Pancreas (tissue), 10 donors: ENCODE measurements around the gene METTL21C. TPM values are rescaled to one million over a fixed set of nuclear protein-coding genes. Genes with fewer than 3 reads are reported as not detected.

Experiments
- ATAC-seq, 4 donors: fragments of 200-7000 bp; cut with Tn5 transposase; one replicate each; pipeline versions ENCODE4 v1.8.0 to v1.9.1; 2020; ENCODE audit warnings: mild to moderate bottlenecking in 4 of 4, moderate library complexity in 4 of 4
- DNase-seq, 6 donors: peaks; one replicate each; pipeline ENCODE4 v3.0.0-alpha.2; 2020
- FAIRE-seq: peaks from 2 replicates; lab custom pipeline; 2012; peaks lifted over from hg19 to GRCh38; lab: Jason Lieb, UNC
- H3K27ac ChIP-seq, 4 donors: fragments of 200-600 bp; sonication (generic); 1 replicate in 3 of 4; 2 replicates in 1 of 4; pipeline versions ENCODE4 v1.5.0 to v1.8.0; 2020
- H3K27me3 ChIP-seq, 4 donors: fragments of 200-600 bp; one replicate each; pipeline ENCODE4 v1.8.0; 2021
- H3K36me3 ChIP-seq, 3 donors: fragments of 200-600 bp; sonication (generic) in 1 of 3; one replicate each; pipeline versions ENCODE4 v1.5.0 to v1.8.0; 2020 to 2021
- H3K4me1 ChIP-seq, 3 donors: fragments of 200-600 bp; one replicate each; pipeline ENCODE4 v1.8.0; 2021
- H3K4me3 ChIP-seq, 4 donors: fragments of 200-600 bp; sonication (generic) in 2 of 4; one replicate each; pipeline versions ENCODE4 v1.5.0 to v1.8.0; 2020 to 2021
- H3K9me3 ChIP-seq, 4 donors: fragments of 200-600 bp; one replicate each; pipeline ENCODE4 v1.8.0; 2021
- CTCF ChIP-seq, 4 donors: fragments of 200-600 bp; sonication (generic) in 3 of 4; IDR thresholded peaks; one replicate each; pipeline versions ENCODE4 v1.5.0 to v1.8.0; 2021; ENCODE audit warnings: antibody characterized with exemption in 4 of 4
- WGBS, 2 donors: extraction: QIAGEN DNeasy Blood & Tissue Kit; methylation state at CpG; one replicate each; pipeline ENCODE4 v1.1.7; 2013; 5-methylcytosine and 5-hydroxymethylcytosine counted together
- intact Hi-C, 3 donors: fragments of 100-400 bp; cut with DNase I; formaldehyde crosslinking; loops; one replicate each; pipeline versions ENCODE4 v1.11.1 to v1.14.2; 2022
- polyA plus RNA-seq, 2 donors: library from polyadenylated mRNA; stranded (reverse); fragments of 200-250 nt; gene quantifications; one replicate each; pipeline ENCODE4 v1.2.3, GENCODE V29; 2013
- total RNA-seq, 6 donors: library from RNA; stranded (reverse); fragmentation: NEBNext Ultra II Directional in 4 of 6; extraction: Animal tissue kit (Norgen Biotek cat#: 25700) in 4 of 6; gene quantifications; one replicate each; pipeline versions ENCODE4 v1.2.1 to v1.2.4, GENCODE V29; 2021 to 2023
- donor health status: healthy with polysubstance abuse.
- donor health status: DM: no; HTN: no; CAD: no; lungs with moderate emphysema.
- donor health status: DM: no; HTN: no; CAD: no.
- donor health status: control.
- donor health status: control.
- donor health status: Bipolar disorder and iron deficiency.
- donor health status: DM: yes; HTN: yes; CAD: no.
- donor health status: DM: no; HTN: no; CAD: no.
- donor health status: DM: no; HTN: no; CAD: no.
- donor health status: DM: yes; HTN: yes; CAD: no.

METTL21C gene
- total and polyA plus RNA-seq, 8 donors = not detected

DNA sequence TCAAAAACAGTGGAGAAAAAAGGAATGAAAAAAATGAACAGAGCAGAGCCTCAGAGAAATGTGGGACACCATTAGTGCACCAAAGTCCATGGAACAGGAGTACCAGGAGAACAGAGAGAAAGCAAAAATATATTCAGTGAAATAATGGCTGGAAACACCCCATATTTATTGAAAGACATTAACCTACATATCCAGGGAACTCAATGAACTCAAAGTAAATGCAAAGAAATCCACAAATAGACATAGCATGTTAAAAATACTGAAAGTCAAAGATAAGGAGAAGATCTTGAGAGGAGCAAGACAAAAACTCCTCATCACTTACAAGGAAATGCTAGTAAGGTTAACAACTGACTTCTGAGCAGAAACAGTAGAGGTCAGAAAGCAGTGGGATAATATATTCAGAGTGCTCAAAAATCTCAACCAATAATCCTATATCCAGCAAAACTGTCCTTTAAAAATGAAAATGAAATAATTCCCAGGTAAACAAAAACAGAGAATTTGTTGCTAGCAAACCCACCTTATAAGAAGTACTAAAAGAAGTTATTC, 35.6 kb downstream of the METTL21C start:
- no peak for TF ChIP-seq CTCF (IDR thresholded peaks at IDR 0.05)
- H3K36me3 ChIP-seq = peaks cover 0 to 15% (median 0%) of the 10 kb centered on the region in 3 donors
- no peak for FAIRE-seq
- H3K4me1 ChIP-seq = no peaks in the 10 kb centered on the region
- no peak overlapping the region for H3K4me3 ChIP-seq
- H3K27ac ChIP-seq = no peak overlapping the region
- no peaks in the 10 kb centered on the region for H3K27me3 ChIP-seq
- intact Hi-C loops = no loop called here
- no peak for ATAC-seq
- DNase-seq = no peak
- H3K9me3 ChIP-seq = no peaks in the 10 kb centered on the region

DNA sequence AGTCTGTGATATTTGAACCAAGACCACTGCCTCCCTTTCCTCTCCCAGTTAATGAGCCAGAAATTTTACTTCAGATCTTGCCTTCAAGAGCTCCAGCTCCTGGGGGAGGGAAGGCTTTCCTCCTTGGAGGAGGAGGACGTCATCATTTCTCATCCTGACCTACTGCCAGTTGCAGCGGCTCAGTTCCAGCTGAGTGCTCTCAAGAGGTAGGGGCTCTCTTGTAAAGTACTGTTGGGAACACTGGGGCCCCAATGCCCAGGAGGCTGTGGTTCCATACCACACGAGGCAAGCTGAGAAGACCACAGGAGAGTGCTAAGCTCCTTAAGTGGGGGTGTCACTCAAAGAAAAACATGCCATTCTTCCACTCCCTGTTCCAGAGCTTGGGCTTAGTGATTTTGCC, 36.2 kb downstream of the METTL21C start:
- Histone ChIP-seq H3K9me3 (no peaks in the 10 kb centered on the region), H3K27me3 (no peaks in the 10 kb centered on the region), H3K36me3 (peaks cover 0 to 12% (median 0%) of the 10 kb centered on the region in 3 donors), H3K4me1 (no peaks in the 10 kb centered on the region), H3K4me3 (no peak overlapping the region), H3K27ac (no peak overlapping the region)
- DNase-seq = no peak
- intact Hi-C loops = no loop called here
- no peak for FAIRE-seq
- no peak for ATAC-seq
- no peak for TF ChIP-seq CTCF (IDR thresholded peaks at IDR 0.05)
- 92 to 97% methylated on average over 3 of the region's 3 CpGs for WGBS, 2 donors

DNA sequence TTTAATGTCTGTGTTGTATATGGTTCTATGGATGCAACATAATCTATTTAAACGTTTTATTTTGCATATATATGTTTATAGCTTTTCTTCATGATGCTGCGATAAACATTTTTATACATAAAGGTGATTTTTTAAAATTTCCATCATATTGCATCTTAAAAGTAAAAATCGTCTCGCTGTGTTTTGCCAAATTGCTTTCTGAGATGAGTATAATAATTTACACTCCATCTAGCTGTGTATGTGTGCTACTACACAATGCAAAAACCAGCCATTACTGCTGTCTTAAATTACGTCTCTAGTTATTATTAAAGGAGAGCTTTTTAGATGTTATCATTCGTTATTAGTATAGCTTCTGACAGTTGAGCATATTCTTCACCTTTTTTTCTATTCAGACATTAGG, 37.2 kb downstream of the METTL21C start:
- no peak for TF ChIP-seq CTCF (IDR thresholded peaks at IDR 0.05)
- no peak overlapping the region for H3K4me3 ChIP-seq
- no peaks in the 10 kb centered on the region for H3K9me3 ChIP-seq
- no peaks in the 10 kb centered on the region for H3K27me3 ChIP-seq
- ATAC-seq = no peak
- H3K36me3 ChIP-seq = peaks cover 0 to 12% (median 4%) of the 10 kb centered on the region in 3 donors
- FAIRE-seq = no peak
- DNase-seq = no peak
- intact Hi-C loops = no loop called here
- H3K4me1 ChIP-seq = no peaks in the 10 kb centered on the region
- no peak overlapping the region for H3K27ac ChIP-seq
- 67 to 83% methylated on average over 6 of the region's 6 CpGs for WGBS, 2 donors

DNA sequence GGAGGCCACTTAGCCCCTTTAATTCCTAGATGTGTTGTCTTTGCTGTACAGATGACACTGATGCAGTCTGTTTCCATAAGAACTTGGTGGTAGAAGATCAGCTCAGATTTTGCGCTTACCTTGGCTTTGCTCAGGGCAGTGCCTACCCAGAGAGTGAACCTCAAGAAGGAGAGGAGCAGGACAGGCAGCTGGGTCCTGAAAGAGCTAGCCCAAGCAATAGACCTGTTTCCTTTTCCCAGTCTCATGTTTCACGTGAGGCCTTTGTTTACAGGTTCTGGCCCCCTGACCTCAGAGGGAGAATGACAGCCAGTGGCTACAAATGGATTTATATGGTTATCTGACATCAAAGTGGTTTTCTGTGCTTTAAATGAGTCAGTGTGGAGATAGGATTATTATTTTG, 40.1 kb downstream of the METTL21C start:
- no peaks in the 10 kb centered on the region for H3K4me1 ChIP-seq
- no peak overlapping the region for H3K4me3 ChIP-seq
- H3K36me3 ChIP-seq = peaks cover 0 to 18% (median 4%) of the 10 kb centered on the region in 3 donors
- H3K27me3 ChIP-seq = no peaks in the 10 kb centered on the region
- H3K9me3 ChIP-seq = no peaks in the 10 kb centered on the region
- FAIRE-seq (no peak), ATAC-seq (no peak), DNase-seq (no peak)
- WGBS, 2 donors = 44 to 60% methylated on average over 2 of the region's 2 CpGs
- intact Hi-C loops = no loop called here
- TF ChIP-seq CTCF (IDR thresholded peaks at IDR 0.05) = no peak
- H3K27ac ChIP-seq = no peak overlapping the region

DNA sequence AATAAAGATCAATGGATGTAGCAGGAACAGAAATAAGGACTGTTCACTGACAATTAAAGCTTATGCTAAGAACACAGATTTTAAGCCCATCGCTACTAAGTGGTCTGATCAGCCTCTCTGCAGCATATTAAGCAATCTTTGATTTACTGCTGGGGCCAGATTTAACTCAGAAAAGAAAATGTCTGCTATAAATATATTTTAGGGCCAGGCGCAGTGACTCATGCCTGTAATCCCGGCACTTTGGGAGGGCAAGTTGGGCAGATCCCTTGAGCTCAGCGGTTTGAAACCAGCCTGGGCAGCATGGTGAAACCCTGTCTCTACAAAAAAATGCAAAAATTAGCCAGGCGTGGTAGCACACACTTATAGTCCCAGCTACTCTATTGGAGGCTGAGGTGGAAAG, 43.0 kb downstream of the METTL21C start:
- intact Hi-C loops = no loop called here
- H3K4me1 ChIP-seq = no peaks in the 10 kb centered on the region
- WGBS, 2 donors = 91 to 93% methylated on average over 5 of the region's 5 CpGs
- ATAC-seq (no peak), FAIRE-seq (no peak), DNase-seq (no peak)
- H3K27me3 ChIP-seq = no peaks in the 10 kb centered on the region
- H3K36me3 ChIP-seq = peaks cover 0 to 24% (median 4%) of the 10 kb centered on the region in 3 donors
- no peak overlapping the region for H3K4me3 ChIP-seq
- H3K9me3 ChIP-seq = no peaks in the 10 kb centered on the region
- TF ChIP-seq CTCF (IDR thresholded peaks at IDR 0.05) = no peak
- no peak overlapping the region for H3K27ac ChIP-seq
